Muscle of leg (tissue), 11 donors: ENCODE results near the gene THBS3. TPM values are rescaled to one million over a fixed set of nuclear protein-coding genes. Genes with fewer than 3 reads are reported as not detected.
A peak's percentile ranks its signal among the peaks of the same experiment; 100 is the strongest.
"Not testable (repeated sequence)": the region's sequence is repeated elsewhere in the genome, so short reads cannot be mapped to it uniquely, and the experiment has no call there.

Experiments
- DNase-seq: peaks from one replicate; pipeline ENCODE4 v3.0.0; 2013
- H3K27ac ChIP-seq: one replicate; pipeline ENCODE4 v1.5.1; 2013; ENCODE audit warnings: mild to moderate bottlenecking, low read length, control low read depth
- H3K27me3 ChIP-seq: one replicate; pipeline ENCODE4 v1.6.1; 2013; ENCODE audit warnings: low read length; ENCODE audit not compliant: control insufficient read depth, insufficient read depth
- H3K36me3 ChIP-seq: one replicate; pipeline ENCODE4 v1.6.1; 2013; ENCODE audit warnings: low read length; ENCODE audit not compliant: control insufficient read depth, insufficient read depth
- H3K4me1 ChIP-seq: one replicate; pipeline ENCODE4 v1.6.1; 2013; ENCODE audit warnings: low read length; ENCODE audit not compliant: control insufficient read depth, insufficient read depth
- H3K4me3 ChIP-seq: one replicate; pipeline ENCODE4 v1.5.1; 2013; ENCODE audit warnings: low read length, control low read depth
- H3K9me3 ChIP-seq: replicated peaks from 2 replicates; pipeline ENCODE4 v1.6.1; 2013; ENCODE audit warnings: low read depth, low read length; ENCODE audit not compliant: control insufficient read depth
- WGBS: methylation state at CpG from one replicate; pipeline ENCODE4 v1.1.5; 2013; ENCODE audit warnings: missing lambda C conversion rate; ENCODE audit not compliant: insufficient coverage; 5-methylcytosine and 5-hydroxymethylcytosine counted together
- polyA plus RNA-seq, 8 donors: library from polyadenylated mRNA; unstranded; fragments of 120-200 nt; gene quantifications; one replicate each; pipeline versions ENCODE4 v1.2.1 to v1.2.3, GENCODE V29; 2013; ENCODE audit warnings: inconsistent platforms in 1 of 8, low replicate concordance in 1 of 8; ENCODE audit not compliant: insufficient read length in 8 of 8, insufficient read depth in 1 of 8
- total RNA-seq: library from RNA; stranded (reverse); fragments of 120-200 nt; gene quantifications from one replicate; pipeline ENCODE4 v1.2.4, GENCODE V29; 2013

THBS3 gene
- total and polyA plus RNA-seq, 9 donors, result 62.8 to 85.5 (median 71.8) TPM

- Histone ChIP-seq H3K27ac (peak overlapping the region; percentile 42), H3K9me3 (no peaks in the 10 kb centered on the region), H3K36me3 (peaks cover 36% of the 10 kb centered on the region), H3K27me3 (no peaks in the 10 kb centered on the region), H3K4me1 (peaks cover 40% of the 10 kb centered on the region), H3K4me3 (peak overlapping the region; percentile 49)
- 21% methylated on average over 23 of the region's 23 CpGs for WGBS
- DNase-seq, result peak; percentile 95
Observed at GRCh38 chr1:155250633-155251449, 43.1 kb upstream of the THBS3 start.

GRCh38 chr1:155250246-155250632 is 42.5 kb upstream of the THBS3 start:
- H3K36me3 ChIP-seq, result peaks cover 36% of the 10 kb centered on the region
- peak overlapping the region; percentile 49 for H3K4me3 ChIP-seq
- H3K9me3 ChIP-seq, result no peaks in the 10 kb centered on the region
- peaks cover 37% of the 10 kb centered on the region for H3K4me1 ChIP-seq
- H3K27ac ChIP-seq, result peak overlapping the region; percentile 42
- WGBS, result 23% methylated on average over 25 of the region's 28 CpGs
- DNase-seq, result no peak
- no peaks in the 10 kb centered on the region for H3K27me3 ChIP-seq

- Histone ChIP-seq H3K4me1 (peaks cover 32% of the 10 kb centered on the region), H3K27ac (no peak overlapping the region), H3K9me3 (no peaks in the 10 kb centered on the region), H3K4me3 (no peak overlapping the region), H3K27me3 (no peaks in the 10 kb centered on the region), H3K36me3 (peaks cover 33% of the 10 kb centered on the region)
- 90% methylated on average over 24 of the region's 26 CpGs for WGBS
- no peak for DNase-seq
Observed at GRCh38 chr1:155247667-155248553, 40.2 kb upstream of the THBS3 start.

GRCh38 chr1:155246796-155247195 is 39.1 kb upstream of the THBS3 start:
- not testable (repeated sequence) for DNase-seq, H3K4me3 ChIP-seq, H3K27me3 ChIP-seq, H3K27ac ChIP-seq, H3K9me3 ChIP-seq
- Histone ChIP-seq H3K36me3 (peaks cover 33% of the 10 kb centered on the region), H3K4me1 (peaks cover 37% of the 10 kb centered on the region)
- WGBS, result no CpG with 5 or more reads among the region's 3 CpGs

GRCh38 chr1:155245163-155245524 is 37.4 kb upstream of the THBS3 start:
- H3K27ac ChIP-seq, result peak overlapping the region; percentile 93
- DNase-seq, result no peak
- 74% methylated on average over 4 of the region's 8 CpGs for WGBS

GRCh38 chr1:155244368-155245162 is 36.9 kb upstream of the THBS3 start:
- WGBS, result 0% methylated on average over 35 of the region's 53 CpGs
- Histone ChIP-seq H3K4me1 (peaks cover 32% of the 10 kb centered on the region), H3K9me3 (no peaks in the 10 kb centered on the region), H3K27me3 (no peaks in the 10 kb centered on the region), H3K27ac (peak overlapping the region; percentile 93), H3K36me3 (peaks cover 27% of the 10 kb centered on the region), H3K4me3 (peak overlapping the region; percentile 61)
- DNase-seq, result peak; percentile 100

More at GRCh38 chr1:155245163-155245524, 37.4 kb upstream of the THBS3 start:
- Histone ChIP-seq H3K9me3 (no peaks in the 10 kb centered on the region), H3K4me3 (peak overlapping the region; percentile 61), H3K36me3 (peaks cover 27% of the 10 kb centered on the region), H3K4me1 (peaks cover 33% of the 10 kb centered on the region), H3K27me3 (no peaks in the 10 kb centered on the region)

- peaks cover 32% of the 10 kb centered on the region for H3K4me1 ChIP-seq
- H3K36me3 ChIP-seq, result peaks cover 19% of the 10 kb centered on the region
- DNase-seq, result no peak
- peak overlapping the region; percentile 93 for H3K27ac ChIP-seq
- no peak overlapping the region for H3K4me3 ChIP-seq
- no peaks in the 10 kb centered on the region for H3K27me3 ChIP-seq
- H3K9me3 ChIP-seq, result no peaks in the 10 kb centered on the region
- no CpG with 5 or more reads among the region's 3 CpGs for WGBS
Observed at GRCh38 chr1:155242805-155243358, 35.2 kb upstream of the THBS3 start.

- peak; percentile 38 for DNase-seq
- Histone ChIP-seq H3K36me3 (peaks cover 14% of the 10 kb centered on the region), H3K4me1 (peaks cover 32% of the 10 kb centered on the region), H3K27me3 (no peaks in the 10 kb centered on the region), H3K9me3 (no peaks in the 10 kb centered on the region), H3K27ac (no peak overlapping the region), H3K4me3 (no peak overlapping the region)
- WGBS, result 100% methylated on average over 1 of the region's 4 CpGs
Observed at GRCh38 chr1:155241841-155242264, 34.2 kb upstream of the THBS3 start.

- peaks cover 15% of the 10 kb centered on the region for H3K36me3 ChIP-seq
- no peaks in the 10 kb centered on the region for H3K27me3 ChIP-seq
- 50% methylated on average over 1 of the region's 4 CpGs for WGBS
- H3K27ac ChIP-seq, result no peak overlapping the region
- H3K4me1 ChIP-seq, result peaks cover 32% of the 10 kb centered on the region
- no peaks in the 10 kb centered on the region for H3K9me3 ChIP-seq
- DNase-seq, result peak; percentile 90
- H3K4me3 ChIP-seq, result peak overlapping the region; percentile 42
Observed at GRCh38 chr1:155241069-155241679, 33.5 kb upstream of the THBS3 start.
